Parathyroid adenoma (tissue), 2 donors: ENCODE data around the gene ZNF846.

Experiments used
- H2AFZ ChIP-seq: fragments of 300-600 bp; sonication (generic); one replicate; pipeline ENCODE4 v1.7.0; 2017; ENCODE audit warnings: antibody characterized with exemption, mild to moderate bottlenecking
- H3K27ac ChIP-seq: fragments of 300-600 bp; sonication (generic); one replicate; pipeline ENCODE4 v1.7.0; 2017
- H3K27me3 ChIP-seq: fragments of 300-600 bp; sonication (generic); one replicate; pipeline ENCODE4 v1.7.0; 2017; ENCODE audit warnings: low read length; ENCODE audit not compliant: control insufficient read depth, insufficient read depth
- H3K36me3 ChIP-seq: fragments of 300-600 bp; sonication (generic); one replicate; pipeline ENCODE4 v1.7.0; 2017; ENCODE audit warnings: low read length; ENCODE audit not compliant: control insufficient read depth, insufficient read depth
- H3K4me1 ChIP-seq: fragments of 300-600 bp; sonication (generic); one replicate; pipeline ENCODE4 v1.7.0; 2017; ENCODE audit warnings: control low read depth
- H3K4me2 ChIP-seq: fragments of 300-600 bp; sonication (generic); one replicate; pipeline ENCODE4 v1.7.0; 2017; ENCODE audit warnings: low read length
- H3K4me3 ChIP-seq: fragments of 300-600 bp; sonication (generic); one replicate; pipeline ENCODE4 v1.7.0; 2017; ENCODE audit warnings: low read depth, low read length
- H3K79me2 ChIP-seq: fragments of 300-600 bp; sonication (generic); one replicate; pipeline ENCODE4 v1.7.0; 2017; ENCODE audit warnings: control low read depth
- H3K9ac ChIP-seq: fragments of 300-600 bp; sonication (generic); one replicate; pipeline ENCODE4 v1.7.0; 2017; ENCODE audit warnings: mild to moderate bottlenecking
- H3K9me3 ChIP-seq: fragments of 300-600 bp; sonication (generic); one replicate; pipeline ENCODE4 v1.7.0; 2017; ENCODE audit warnings: low read length; ENCODE audit not compliant: control insufficient read depth
- TF ChIP-seq, protein P1 (sequence below): fragments of 300-600 bp; sonication (generic); IDR thresholded peaks from one replicate; pipeline ENCODE4 v1.7.0; 2017; ENCODE audit warnings: antibody characterized with exemption, mild to moderate bottlenecking
- donor health status: primary hyperparathyroidism.

ZNF846 gene

DNA sequence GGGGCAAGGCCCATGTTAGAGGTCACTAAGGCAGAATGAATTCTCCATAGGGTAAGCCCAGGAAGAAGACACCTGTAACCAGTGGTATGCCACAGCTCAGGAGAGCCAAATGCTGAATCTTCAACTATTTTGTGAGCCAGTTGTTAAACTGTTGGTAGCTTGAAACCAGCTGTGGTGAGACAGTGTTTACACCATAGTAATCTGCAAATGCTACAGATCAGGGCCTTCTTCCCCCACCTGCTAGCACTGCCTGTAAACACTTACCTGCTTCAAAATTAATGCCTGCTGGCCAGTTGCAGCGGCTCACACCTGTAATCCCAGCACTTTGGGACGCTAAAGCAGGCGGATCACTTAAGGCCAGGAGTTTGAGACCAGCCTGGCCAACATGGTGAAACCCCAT, 38.3 kb upstream of the ZNF846 start:
- Histone ChIP-seq H3K27me3 (no peaks in the 10 kb centered on the region), H2AFZ (no peak overlapping the region), H3K79me2 (no peaks in the 10 kb centered on the region), H3K4me1 (no peaks in the 10 kb centered on the region), H3K27ac (no peak overlapping the region), H3K36me3 (no peaks in the 10 kb centered on the region), H3K4me3 (no peak overlapping the region), H3K4me2 (no peak overlapping the region), H3K9ac (no peak overlapping the region), H3K9me3 (no peaks in the 10 kb centered on the region)
- TF ChIP-seq, protein P1, sequence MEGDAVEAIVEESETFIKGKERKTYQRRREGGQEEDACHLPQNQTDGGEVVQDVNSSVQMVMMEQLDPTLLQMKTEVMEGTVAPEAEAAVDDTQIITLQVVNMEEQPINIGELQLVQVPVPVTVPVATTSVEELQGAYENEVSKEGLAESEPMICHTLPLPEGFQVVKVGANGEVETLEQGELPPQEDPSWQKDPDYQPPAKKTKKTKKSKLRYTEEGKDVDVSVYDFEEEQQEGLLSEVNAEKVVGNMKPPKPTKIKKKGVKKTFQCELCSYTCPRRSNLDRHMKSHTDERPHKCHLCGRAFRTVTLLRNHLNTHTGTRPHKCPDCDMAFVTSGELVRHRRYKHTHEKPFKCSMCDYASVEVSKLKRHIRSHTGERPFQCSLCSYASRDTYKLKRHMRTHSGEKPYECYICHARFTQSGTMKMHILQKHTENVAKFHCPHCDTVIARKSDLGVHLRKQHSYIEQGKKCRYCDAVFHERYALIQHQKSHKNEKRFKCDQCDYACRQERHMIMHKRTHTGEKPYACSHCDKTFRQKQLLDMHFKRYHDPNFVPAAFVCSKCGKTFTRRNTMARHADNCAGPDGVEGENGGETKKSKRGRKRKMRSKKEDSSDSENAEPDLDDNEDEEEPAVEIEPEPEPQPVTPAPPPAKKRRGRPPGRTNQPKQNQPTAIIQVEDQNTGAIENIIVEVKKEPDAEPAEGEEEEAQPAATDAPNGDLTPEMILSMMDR, result no peak

DNA sequence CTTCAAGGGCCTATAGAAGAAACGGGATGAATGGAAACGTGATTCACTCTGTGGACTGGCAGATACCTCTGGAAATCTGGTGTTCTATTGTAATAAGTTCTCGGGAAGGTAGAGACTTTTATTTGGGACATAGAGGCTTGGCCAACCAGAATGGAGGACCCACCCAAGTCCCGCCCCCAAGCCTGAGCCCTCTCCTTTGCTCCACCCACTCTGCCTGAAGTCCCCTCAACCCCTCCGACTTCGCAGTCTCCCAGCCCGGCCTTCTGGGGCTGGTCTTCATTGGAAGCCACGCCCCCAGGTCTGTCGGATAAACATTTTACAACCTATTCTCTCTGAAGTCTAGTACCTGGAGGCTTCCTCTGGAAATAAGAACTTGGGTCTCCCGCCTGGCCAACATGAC, 33.4 kb upstream of the ZNF846 start:
- TF ChIP-seq, protein P1, result no peak

DNA sequence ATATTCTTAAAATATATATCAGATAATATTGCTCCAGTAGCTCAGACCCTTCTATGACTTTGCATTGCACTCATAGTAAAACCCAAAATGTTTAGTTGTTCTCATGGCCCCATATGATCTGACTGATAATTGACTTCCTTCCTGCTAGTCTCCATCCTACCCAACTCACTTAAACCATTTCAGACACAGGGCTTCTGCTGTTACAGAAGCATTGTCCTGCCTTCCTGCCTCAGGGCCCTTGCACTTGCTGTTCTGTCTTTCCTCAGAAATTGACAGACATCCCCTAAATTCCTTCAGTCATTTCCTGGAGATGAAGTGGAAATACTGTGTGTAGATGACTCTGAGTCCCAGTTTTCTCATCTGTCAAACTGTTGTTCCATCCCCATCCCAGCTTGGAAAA, 30.6 kb upstream of the ZNF846 start:
- Histone ChIP-seq H3K4me2 (no peak overlapping the region), H3K9me3 (no peaks in the 10 kb centered on the region), H3K36me3 (no peaks in the 10 kb centered on the region), H3K27me3 (no peaks in the 10 kb centered on the region), H3K79me2 (no peaks in the 10 kb centered on the region), H3K27ac (no peak overlapping the region), H3K9ac (no peak overlapping the region), H3K4me3 (no peak overlapping the region), H2AFZ (no peak overlapping the region), H3K4me1 (no peaks in the 10 kb centered on the region)
- TF ChIP-seq, protein P1, result no peak

More for the DNA sequence above, 33.4 kb upstream of the ZNF846 start:
- Histone ChIP-seq H3K9ac (no peak overlapping the region), H3K36me3 (no peaks in the 10 kb centered on the region), H3K4me2 (no peak overlapping the region), H3K79me2 (no peaks in the 10 kb centered on the region), H3K4me1 (no peaks in the 10 kb centered on the region), H3K27me3 (no peaks in the 10 kb centered on the region), H2AFZ (no peak overlapping the region), H3K27ac (no peak overlapping the region), H3K9me3 (no peaks in the 10 kb centered on the region), H3K4me3 (no peak overlapping the region)

DNA sequence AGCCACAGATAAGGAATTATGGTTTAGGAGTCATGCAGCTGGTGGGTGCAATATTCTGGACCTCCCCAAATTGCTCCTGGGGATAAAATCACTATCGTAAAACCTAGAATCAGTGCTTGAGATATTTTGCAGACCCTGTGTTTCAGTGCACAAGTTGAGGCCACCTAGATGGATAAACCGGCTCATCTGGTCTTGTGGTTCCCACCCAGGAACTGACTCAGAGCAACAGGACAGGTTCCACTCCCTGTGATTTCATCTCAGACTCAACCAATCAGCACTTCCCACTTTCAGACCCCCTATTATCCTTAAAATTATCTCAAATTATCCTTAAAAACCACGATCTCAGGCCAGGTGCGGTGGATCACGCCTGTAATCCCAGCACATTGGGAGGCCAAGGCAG, 29.3 kb upstream of the ZNF846 start:
- H3K9me3 ChIP-seq, result no peaks in the 10 kb centered on the region
- TF ChIP-seq, protein P1, result no peak
- H3K4me3 ChIP-seq, result no peak overlapping the region
- H3K27me3 ChIP-seq, result no peaks in the 10 kb centered on the region
- H3K4me2 ChIP-seq, result no peak overlapping the region
- no peaks in the 10 kb centered on the region for H3K36me3 ChIP-seq
- no peak overlapping the region for H2AFZ ChIP-seq
- H3K4me1 ChIP-seq, result no peaks in the 10 kb centered on the region
- H3K79me2 ChIP-seq, result no peaks in the 10 kb centered on the region
- H3K9ac ChIP-seq, result no peak overlapping the region
- H3K27ac ChIP-seq, result no peak overlapping the region

DNA sequence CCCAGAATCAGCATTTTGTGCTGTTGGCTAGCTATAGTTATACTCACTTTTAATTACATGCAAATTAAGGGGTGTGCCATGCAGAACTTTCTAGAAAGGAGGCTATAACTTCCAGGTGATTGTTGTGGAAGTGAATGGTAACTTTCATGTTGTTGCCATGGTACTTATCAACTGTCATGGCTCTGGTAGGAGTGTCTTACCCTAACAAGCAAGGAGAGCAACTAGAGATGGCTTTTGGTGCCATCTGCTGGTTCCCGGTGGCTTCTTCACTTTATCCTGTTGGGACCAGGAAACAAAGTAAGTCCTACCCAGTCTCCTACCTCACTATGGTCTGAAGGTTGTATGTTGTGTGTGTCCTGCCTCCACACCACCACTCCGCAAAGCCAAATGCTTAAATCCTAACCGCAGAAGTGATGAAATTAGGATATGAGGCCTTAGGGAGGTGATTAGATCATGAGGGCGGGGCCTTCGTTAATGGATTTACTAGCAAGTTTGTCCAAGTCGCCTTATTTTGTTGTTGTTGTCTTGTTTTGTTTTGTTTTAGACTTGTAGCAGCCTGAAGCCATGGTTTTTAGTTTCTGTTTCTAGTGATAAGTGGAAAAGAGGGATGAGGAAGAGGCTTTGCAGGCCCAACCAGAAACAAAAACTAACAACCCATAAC, 27.7 kb upstream of the ZNF846 start:
- no peaks in the 10 kb centered on the region for H3K9me3 ChIP-seq
- H3K27ac ChIP-seq, result no peak overlapping the region
- no peaks in the 10 kb centered on the region for H3K4me1 ChIP-seq
- H3K36me3 ChIP-seq, result no peaks in the 10 kb centered on the region
- H3K4me3 ChIP-seq, result no peak overlapping the region
- no peaks in the 10 kb centered on the region for H3K79me2 ChIP-seq
- TF ChIP-seq, protein P1, result peak; percentile 85
- no peak overlapping the region for H3K4me2 ChIP-seq
- no peaks in the 10 kb centered on the region for H3K27me3 ChIP-seq
- peak overlapping the region; percentile 33 for H2AFZ ChIP-seq
- no peak overlapping the region for H3K9ac ChIP-seq
